Gastrocnemius medialis (tissue), 4 donors: ENCODE measurements around the gene CYTL1. TPM values are rescaled to one million over a fixed set of nuclear protein-coding genes. Genes with fewer than 3 reads are reported as not detected.
"Not testable (repeated sequence)": the region's sequence is repeated elsewhere in the genome, so short reads cannot be mapped to it uniquely, and the experiment has no call there.

ENCODE experiments used
- ATAC-seq, 2 donors: fragments of 150-250 bp; one replicate each; pipeline ENCODE4 v1.9.1; 2016
- DNase-seq, 2 donors: peaks; one replicate each; pipeline ENCODE4 v3.0.0-alpha.2; 2019
- H3K27ac ChIP-seq, 4 donors: fragments of 200-600 bp; sonication (generic); 1 replicate in 1 of 4; 2 replicates in 3 of 4; pipeline ENCODE4 v1.5.1; 2016 to 2018; ENCODE audit warnings: mild to moderate bottlenecking in 2 of 4, moderate library complexity in 1 of 4
- H3K27me3 ChIP-seq, 3 donors: fragments of 200-600 bp; sonication (generic) in 2 of 3; 1 replicate in 1 of 3; 2 replicates in 2 of 3; pipeline versions ENCODE4 v1.5.1 to v1.6.0; 2016 to 2019; ENCODE audit warnings: mild to moderate bottlenecking in 1 of 3, moderate library complexity in 1 of 3
- H3K36me3 ChIP-seq, 2 donors: fragments of 200-600 bp; sonication (generic) in 1 of 2; one replicate each; pipeline ENCODE4 v1.5.1; 2017 to 2018
- H3K4me1 ChIP-seq, 2 donors: fragments of 200-600 bp; sonication (generic) in 1 of 2; one replicate each; pipeline ENCODE4 v1.5.1; 2016 to 2017; ENCODE audit warnings: mild to moderate bottlenecking in 2 of 2
- H3K4me3 ChIP-seq, 4 donors: fragments of 200-600 bp; sonication (generic) in 3 of 4; 1 replicate in 1 of 4; 2 replicates in 3 of 4; pipeline ENCODE4 v1.5.1; 2016 to 2019; ENCODE audit warnings: mild to moderate bottlenecking in 2 of 4
- H3K9me3 ChIP-seq, 3 donors: fragments of 200-600 bp; sonication (generic) in 2 of 3; 1 replicate in 1 of 3; 2 replicates in 2 of 3; pipeline ENCODE4 v1.5.1; 2016 to 2019
- CTCF ChIP-seq, 5 experiments: fragments of 450-650 bp in 3 of 5; fragments of 200-600 bp in 2 of 5; sonication (generic) in 2 of 5; IDR thresholded peaks in 4 of 5; conservative IDR thresholded peaks in 1 of 5; 1 replicate in 4 of 5; 2 replicates in 1 of 5; pipeline ENCODE4 v1.5.1; 2016 to 2019; ENCODE audit warnings: antibody characterized with exemption in 5 of 5, mild to moderate bottlenecking in 3 of 5, moderate library complexity in 3 of 5
- POLR2A ChIP-seq, 2 donors: fragments of 450-650 bp; IDR thresholded peaks; one replicate each; pipeline ENCODE4 v1.6.1; 2017; ENCODE audit warnings: antibody characterized with exemption in 2 of 2, mild to moderate bottlenecking in 2 of 2, moderate library complexity in 2 of 2
- in situ Hi-C, 4 donors: fragments of 200-750 bp; cut with MboI; loops; one replicate each; pipeline versions ENCODE4 v1.15.0 to v1.8.0; 2017; ENCODE audit warnings: low sequenced_read_pairs in 4 of 4
- intact Hi-C: fragments of 100-400 bp; cut with DNase I; formaldehyde crosslinking; loops from one replicate; pipeline ENCODE4 v1.15.1; 2023; ENCODE audit warnings: low total_unique reads
- total RNA-seq, 4 donors: library from RNA; depleted of rRNA; stranded (reverse); fragments of >200 nt; gene quantifications; one replicate each; pipeline versions ENCODE4 v1.1.0 to v1.2.3, GENCODE V29; 2016

CYTL1 gene
- total RNA-seq = not detected

GRCh38 chr4:5019274-5019673, at the start of gene CYTL1:
CYTL1 (minus strand) TSS chr4:5019458; CDS start chr4:5019445, 13 bp downstream.
- Histone ChIP-seq H3K4me3 (no peak within 1 kb of the TSS), H3K9me3 (no peaks in the 10 kb centered on the region), H3K4me1 (no peaks in the 10 kb centered on the region), H3K27ac (no peak within 1 kb of the TSS), H3K36me3 (no peaks in the 10 kb centered on the region), H3K27me3 (peaks cover 4 to 16% (median 5%) of the 10 kb centered on the region in 3 donors)
- in situ Hi-C loops (no loop called here), intact Hi-C loops (no loop called here)
- ATAC-seq (no peak), DNase-seq (no peak)
- TF ChIP-seq POLR2A (IDR thresholded peaks at IDR 0.05) (no peak), CTCF (IDR thresholded peaks at IDR 0.05 in 4 of 5, conservative IDR thresholded peaks at IDR 0.05 in 1 of 5) (no peak)

GRCh38 chr4:5067908-5068307, 48.6 kb upstream of the CYTL1 start:
- Histone ChIP-seq H3K4me3 (no peak overlapping the region), H3K4me1 (no peaks in the 10 kb centered on the region), H3K9me3 (no peaks in the 10 kb centered on the region), H3K36me3 (no peaks in the 10 kb centered on the region), H3K27ac (no peak overlapping the region), H3K27me3 (no peaks in the 10 kb centered on the region)
- DNase-seq = no peak
- in situ Hi-C loops = no loop called here
- intact Hi-C loops = no loop called here
- ATAC-seq = no peak
- TF ChIP-seq CTCF (IDR thresholded peaks at IDR 0.05 in 4 of 5, conservative IDR thresholded peaks at IDR 0.05 in 1 of 5) (no peak), POLR2A (IDR thresholded peaks at IDR 0.05) (no peak)

GRCh38 chr4:5066968-5067367, 47.7 kb upstream of the CYTL1 start:
- intact Hi-C loops, ATAC-seq: not testable (repeated sequence)

GRCh38 chr4:5066101-5066500, 46.8 kb upstream of the CYTL1 start:
- no peak for ATAC-seq
- Histone ChIP-seq H3K4me1 (no peaks in the 10 kb centered on the region), H3K36me3 (no peaks in the 10 kb centered on the region), H3K27me3 (no peaks in the 10 kb centered on the region), H3K27ac (no peak overlapping the region), H3K4me3 (no peak overlapping the region), H3K9me3 (no peaks in the 10 kb centered on the region)
- DNase-seq = no peak
- TF ChIP-seq POLR2A (IDR thresholded peaks at IDR 0.05) = no peak
- in situ Hi-C loops = no loop called here
- intact Hi-C loops = no loop called here

More at GRCh38 chr4:5066968-5067367, 47.7 kb upstream of the CYTL1 start:
- H3K27ac ChIP-seq, H3K27me3 ChIP-seq, in situ Hi-C loops, H3K4me3 ChIP-seq, H3K9me3 ChIP-seq, H3K36me3 ChIP-seq, DNase-seq, H3K4me1 ChIP-seq: not testable (repeated sequence)

GRCh38 chr4:5055411-5055810, 36.2 kb upstream of the CYTL1 start:
- ATAC-seq (no peak), DNase-seq (no peak)
- H3K36me3 ChIP-seq = no peaks in the 10 kb centered on the region
- no peak overlapping the region for H3K27ac ChIP-seq
- H3K9me3 ChIP-seq = no peaks in the 10 kb centered on the region
- no peak overlapping the region for H3K4me3 ChIP-seq
- peaks cover 0 to 24% (median 23%) of the 10 kb centered on the region in 3 donors for H3K27me3 ChIP-seq
- in situ Hi-C loops (no loop called here), intact Hi-C loops (no loop called here)
- no peaks in the 10 kb centered on the region for H3K4me1 ChIP-seq
- TF ChIP-seq POLR2A (IDR thresholded peaks at IDR 0.05) (no peak), CTCF (IDR thresholded peaks at IDR 0.05 in 4 of 5, conservative IDR thresholded peaks at IDR 0.05 in 1 of 5) (no peak)

- in situ Hi-C loops (no loop called here), intact Hi-C loops (no loop called here)
- no peak for DNase-seq
- no peaks in the 10 kb centered on the region for H3K9me3 ChIP-seq
- no peak overlapping the region for H3K27ac ChIP-seq
- H3K4me3 ChIP-seq = no peak overlapping the region
- H3K4me1 ChIP-seq = no peaks in the 10 kb centered on the region
- peaks cover 0 to 26% (median 24%) of the 10 kb centered on the region in 3 donors for H3K27me3 ChIP-seq
- ATAC-seq = no peak
- TF ChIP-seq POLR2A (IDR thresholded peaks at IDR 0.05) (no peak), CTCF (IDR thresholded peaks at IDR 0.05 in 4 of 5, conservative IDR thresholded peaks at IDR 0.05 in 1 of 5) (no peak)
- H3K36me3 ChIP-seq = no peaks in the 10 kb centered on the region
Measured at GRCh38 chr4:5054532-5054931, 35.3 kb upstream of the CYTL1 start.
